A172 (cell line): ENCODE measurements around the gene CAPN5. TPM values are rescaled to one million over a fixed set of nuclear protein-coding genes. Genes with fewer than 3 reads are reported as not detected.

Experiments
- DNase-seq: peaks from one replicate; pipeline ENCODE4 v3.0.0-alpha.2; 2015; ENCODE audit warnings: low spot score
- total RNA-seq: library from RNA; depleted of rRNA; stranded (reverse); fragments of >200 nt; shearing (Covaris generic); gene quantifications from 2 replicates; pipeline ENCODE4 v1.2.3, GENCODE V29; 2014

CAPN5 gene
- total RNA-seq, 1 experiment from 2014 or later: 15.2 TPM

- no peak for DNase-seq
Observed at GRCh38 chr11:77082838-77083565, 16.2 kb downstream of the CAPN5 start.

- DNase-seq: no peak
Observed at GRCh38 chr11:77083566-77084245, 16.9 kb downstream of the CAPN5 start.

DNA sequence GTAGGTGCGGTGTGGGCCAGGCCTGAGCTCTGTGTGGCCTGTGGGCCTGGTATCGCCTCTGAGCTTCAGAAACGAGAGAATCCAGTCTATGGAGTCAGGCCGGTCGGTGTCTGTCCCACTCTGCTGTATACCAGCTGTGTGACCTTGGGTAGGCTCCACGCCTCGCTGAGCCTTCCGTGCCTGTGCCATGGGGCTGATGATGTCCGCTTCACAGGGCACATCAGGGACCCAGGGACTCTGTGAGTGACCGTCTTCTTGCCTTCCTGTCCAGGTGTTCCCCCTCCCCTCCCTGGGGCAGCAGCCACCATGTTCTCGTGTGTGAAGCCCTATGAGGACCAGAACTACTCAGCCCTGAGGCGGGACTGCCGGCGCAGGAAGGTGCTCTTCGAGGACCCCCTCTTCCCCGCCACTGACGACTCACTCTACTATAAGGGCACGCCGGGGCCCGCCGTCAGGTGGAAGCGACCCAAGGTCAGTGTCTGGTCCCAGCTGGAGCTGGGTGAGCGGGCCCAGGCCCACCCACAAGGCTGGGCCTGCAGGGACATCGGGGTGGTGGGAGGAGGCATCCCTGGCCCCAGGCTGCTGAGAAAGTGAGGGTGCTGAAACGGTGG, 17.9 kb downstream of the CAPN5 start:
- DNase-seq: no peak

- no peak for DNase-seq
Observed at GRCh38 chr11:77085652-77086051, 18.9 kb downstream of the CAPN5 start.

DNA sequence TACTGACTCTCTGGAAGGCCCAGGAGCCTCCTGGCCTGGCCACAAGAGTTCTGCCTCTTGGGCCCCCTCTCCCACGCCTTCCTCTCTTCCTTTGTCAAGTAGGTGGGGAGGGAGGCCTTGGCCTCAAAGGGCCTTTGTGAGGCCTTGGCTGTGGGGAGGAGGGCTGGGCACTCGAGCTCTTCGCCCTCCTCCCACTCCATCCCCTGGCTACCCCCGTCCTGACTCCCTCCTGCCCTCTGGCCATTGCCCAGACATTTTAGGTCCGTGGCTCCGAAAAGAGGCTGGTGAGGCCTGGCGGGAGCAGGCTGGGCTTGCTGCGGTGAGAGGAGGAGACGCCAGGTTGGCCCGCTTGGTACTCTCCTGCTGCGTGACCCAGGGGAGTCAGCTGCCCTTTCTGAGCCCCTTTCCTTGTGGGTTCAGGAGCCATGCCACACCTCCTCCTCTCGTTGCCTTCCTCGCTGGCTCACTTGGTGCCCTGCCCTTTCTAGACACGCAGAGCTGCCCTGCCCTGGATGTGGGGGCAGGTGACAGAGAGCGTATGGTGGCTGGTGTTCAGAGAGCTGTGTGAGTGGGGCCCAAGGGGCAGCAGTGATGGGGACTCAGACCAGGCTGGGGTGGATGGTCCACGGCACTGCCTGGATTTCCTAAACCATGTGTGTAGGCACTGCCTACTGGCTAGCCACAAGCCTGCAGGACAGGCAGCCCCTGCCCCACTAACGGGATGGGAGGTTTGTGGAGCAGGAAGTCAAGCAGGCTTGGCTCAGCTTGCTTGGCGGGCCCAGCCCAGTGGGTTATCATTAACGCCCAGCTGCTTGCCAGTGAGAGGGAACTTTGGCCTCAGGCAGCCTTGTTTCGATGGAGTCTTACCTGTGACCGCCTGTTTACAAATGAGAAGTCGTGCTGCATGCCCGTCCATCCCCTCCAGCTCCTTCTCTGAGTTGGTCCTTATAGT, 20.0 kb downstream of the CAPN5 start:
- no peak for DNase-seq

- no peak for DNase-seq
Observed at GRCh38 chr11:77087723-77088225, 21.0 kb downstream of the CAPN5 start.

GRCh38 chr11:77088236-77089003, 21.6 kb downstream of the CAPN5 start:
- no peak for DNase-seq

- DNase-seq: no peak
Observed at GRCh38 chr11:77089004-77089545, 22.3 kb downstream of the CAPN5 start.

- DNase-seq: no peak
Observed at GRCh38 chr11:77090046-77090372, 23.2 kb downstream of the CAPN5 start.

- DNase-seq: peak; percentile 56
Observed at GRCh38 chr11:77090373-77091111, 23.8 kb downstream of the CAPN5 start.

GRCh38 chr11:77091146-77091940, 24.6 kb downstream of the CAPN5 start:
- DNase-seq: peak; percentile 77

- no peak for DNase-seq
Observed at GRCh38 chr11:77092382-77092781, 25.6 kb downstream of the CAPN5 start.

DNA sequence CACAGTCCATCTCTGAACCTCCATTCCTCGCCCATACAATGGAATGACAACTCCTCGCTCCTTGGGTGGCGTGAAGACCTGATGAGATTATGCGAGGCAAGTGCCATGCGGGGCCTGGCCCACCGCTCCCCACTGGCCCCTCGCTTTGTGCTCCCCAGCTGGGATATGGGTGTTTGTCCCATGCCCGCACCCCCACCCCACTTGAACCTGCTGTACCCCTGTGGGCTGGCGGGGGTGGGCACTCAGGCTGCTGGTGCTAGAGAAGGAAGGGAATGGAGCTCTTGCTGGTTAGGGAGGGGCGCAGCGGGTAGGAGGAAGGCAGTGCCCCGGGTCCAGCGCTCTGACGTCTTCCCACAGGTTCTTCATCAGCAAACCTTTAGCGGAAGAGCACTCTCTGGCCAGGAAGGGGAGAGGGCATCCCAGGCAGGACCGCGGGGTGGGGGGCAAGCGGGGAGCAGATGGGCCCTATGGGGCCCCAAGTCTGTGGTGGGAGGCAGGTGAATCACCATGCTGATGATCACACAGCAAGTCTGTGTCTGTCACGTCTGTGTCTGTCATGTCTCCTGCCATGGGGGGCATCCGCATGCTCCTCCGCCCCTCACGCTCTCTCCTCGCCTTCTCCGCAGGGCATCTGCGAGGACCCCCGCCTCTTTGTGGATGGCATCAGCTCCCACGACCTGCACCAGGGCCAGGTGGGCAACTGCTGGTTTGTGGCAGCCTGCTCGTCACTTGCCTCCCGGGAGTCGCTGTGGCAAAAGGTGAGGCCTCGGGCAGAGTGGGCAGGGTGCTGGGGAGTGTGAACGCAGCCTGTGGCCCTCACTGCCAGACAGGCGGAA, 26.5 kb downstream of the CAPN5 start:
- no peak for DNase-seq

GRCh38 chr11:77093987-77094840, 27.4 kb downstream of the CAPN5 start:
- no peak for DNase-seq

- no peak for DNase-seq
Observed at GRCh38 chr11:77094841-77095365, 28.1 kb downstream of the CAPN5 start.

- DNase-seq: no peak
Observed at GRCh38 chr11:77095551-77096490, 29.1 kb downstream of the CAPN5 start.
